H9 (cell line): Measurements from ENCODE around the gene EIF3K. TPM values are rescaled to one million over a fixed set of nuclear protein-coding genes. Genes with fewer than 3 reads are reported as not detected.

Source experiments
- DNase-seq: peaks from one replicate; pipeline ENCODE4 v3.0.0-alpha.2; 2017
- H2AFZ ChIP-seq: one replicate; pipeline ENCODE4 v1.6.1; 2013; ENCODE audit warnings: mild to moderate bottlenecking, low read length, control low read depth, moderate library complexity
- H2AK5ac ChIP-seq: 2 replicates; pipeline ENCODE4 v1.6.1; 2013; ENCODE audit warnings: low read length, control low read depth, mixed read lengths; ENCODE audit not compliant: insufficient read length
- H2BK120ac ChIP-seq: one replicate; pipeline ENCODE4 v1.6.1; 2013; ENCODE audit warnings: low read depth, mild to moderate bottlenecking, low read length, control low read depth, inconsistent platforms; ENCODE audit not compliant: poor library complexity, severe bottlenecking
- H2BK12ac ChIP-seq: 2 replicates; pipeline ENCODE4 v1.6.1; 2013; ENCODE audit warnings: low read length, control low read depth, mixed read lengths, low read depth; ENCODE audit not compliant: insufficient read length
- H2BK15ac ChIP-seq: 2 replicates; pipeline ENCODE4 v1.6.1; 2013; ENCODE audit warnings: low read depth, low read length, control low read depth
- H2BK20ac ChIP-seq: one replicate; pipeline ENCODE4 v1.6.1; 2013; ENCODE audit warnings: low read depth, mild to moderate bottlenecking, low read length, control low read depth, inconsistent platforms; ENCODE audit not compliant: poor library complexity, severe bottlenecking
- H2BK5ac ChIP-seq: 2 replicates; pipeline ENCODE4 v1.6.1; 2013; ENCODE audit warnings: low read length, control low read depth, mixed read lengths; ENCODE audit not compliant: insufficient read length
- H3K14ac ChIP-seq: 2 replicates; pipeline ENCODE4 v1.6.1; 2013; ENCODE audit warnings: low read length, control low read depth; ENCODE audit not compliant: insufficient read depth
- H3K18ac ChIP-seq: 2 replicates; pipeline ENCODE4 v1.6.1; 2013; ENCODE audit warnings: low read depth, mild to moderate bottlenecking, mixed read lengths, low read length, control low read depth; ENCODE audit not compliant: insufficient read length
- H3K23ac ChIP-seq: 2 replicates; pipeline ENCODE4 v1.6.1; 2013; ENCODE audit warnings: low read length, control low read depth, mixed read lengths, low read depth; ENCODE audit not compliant: insufficient read length
- H3K23me2 ChIP-seq: 2 replicates; pipeline ENCODE4 v1.6.1; 2013; ENCODE audit warnings: low read depth, mild to moderate bottlenecking, mixed read lengths, low read length, control low read depth; ENCODE audit not compliant: insufficient read length, poor library complexity, severe bottlenecking
- H3K27ac ChIP-seq: 2 replicates; pipeline ENCODE4 v1.5.1; 2013; ENCODE audit warnings: low read length, control low read depth, mixed read lengths, low read depth; ENCODE audit not compliant: insufficient read length
- H3K27me3 ChIP-seq: 2 replicates; pipeline ENCODE4 v1.6.1; 2013; ENCODE audit warnings: low read length, control low read depth, inconsistent platforms; ENCODE audit not compliant: insufficient read depth
- H3K4ac ChIP-seq: 2 replicates; pipeline ENCODE4 v1.6.1; 2013; ENCODE audit warnings: low read depth, mild to moderate bottlenecking, control low read depth, inconsistent platforms, low read length, moderate library complexity
- H3K4me1 ChIP-seq: 2 replicates; pipeline ENCODE4 v1.6.1; 2013; ENCODE audit warnings: low read length, control low read depth, inconsistent platforms; ENCODE audit not compliant: insufficient read depth
- H3K4me2 ChIP-seq: 2 replicates; pipeline ENCODE4 v1.6.1; 2013; ENCODE audit warnings: low read length, control low read depth, mixed read lengths; ENCODE audit not compliant: insufficient read length, insufficient read depth
- H3K56ac ChIP-seq: 2 replicates; pipeline ENCODE4 v1.6.1; 2013; ENCODE audit warnings: low read depth, mild to moderate bottlenecking, mixed read lengths, low read length, control low read depth; ENCODE audit not compliant: insufficient read length
- H3K79me1 ChIP-seq: 2 replicates; pipeline ENCODE4 v1.6.1; 2013; ENCODE audit warnings: low read depth, mild to moderate bottlenecking, moderate library complexity, low read length, control low read depth, inconsistent platforms; ENCODE audit not compliant: insufficient read depth, poor library complexity, severe bottlenecking
- H3K79me2 ChIP-seq: 2 replicates; pipeline ENCODE4 v1.6.1; 2013; ENCODE audit warnings: low read length, control low read depth, inconsistent platforms; ENCODE audit not compliant: insufficient read depth
- H3K9ac ChIP-seq: 2 replicates; pipeline ENCODE4 v1.6.1; 2013; ENCODE audit warnings: low read length, control low read depth, mixed read lengths; ENCODE audit not compliant: insufficient read length; ENCODE audit errors: extremely low read depth
- H3K9me3 ChIP-seq: one replicate; pipeline ENCODE4 v1.6.1; 2013; ENCODE audit warnings: low read depth, low read length, inconsistent platforms; ENCODE audit not compliant: control insufficient read depth
- H3T11ph ChIP-seq: one replicate; pipeline ENCODE4 v1.6.1; 2013; ENCODE audit warnings: mild to moderate bottlenecking, low read length, control low read depth, inconsistent platforms
- H4K20me1 ChIP-seq: one replicate; pipeline ENCODE4 v1.6.1; 2013; ENCODE audit not compliant: control insufficient read depth, insufficient read length, insufficient read depth
- H4K5ac ChIP-seq: 2 replicates; pipeline ENCODE4 v1.6.1; 2013; ENCODE audit warnings: low read depth, mild to moderate bottlenecking, mixed read lengths, low read length, control low read depth; ENCODE audit not compliant: insufficient read length
- H4K8ac ChIP-seq: replicated peaks from 2 replicates; pipeline ENCODE4 v1.6.1; 2013; ENCODE audit warnings: low read length, control low read depth, mixed read lengths, low read depth; ENCODE audit not compliant: insufficient read length
- H4K91ac ChIP-seq: 2 replicates; pipeline ENCODE4 v1.6.1; 2013; ENCODE audit warnings: low read depth, mild to moderate bottlenecking, moderate library complexity, mixed read lengths, low read length, control low read depth; ENCODE audit not compliant: insufficient read length
- H3K27ac Mint-ChIP-seq, 3 experiments: 2 replicates in 2 of 3; 3 replicates in 1 of 3; pipeline ENCODE4 v1.8.0; 2020 to 2021; ENCODE audit warnings: mixed read lengths in 3 of 3, mild to moderate bottlenecking in 1 of 3, moderate library complexity in 1 of 3
- H3K27me3 Mint-ChIP-seq: 2 replicates; pipeline ENCODE4 v1.8.0; 2021; ENCODE audit warnings: low read depth, mild to moderate bottlenecking, moderate library complexity, mixed read lengths
- H3K36me3 Mint-ChIP-seq, 3 experiments: 2 replicates in 2 of 3; 3 replicates in 1 of 3; pipeline ENCODE4 v1.8.0; 2020 to 2021; ENCODE audit warnings: low read depth in 3 of 3, mixed read lengths in 3 of 3; ENCODE audit not compliant: insufficient read depth in 1 of 3
- H3K4me1 Mint-ChIP-seq, 2 experiments: 2 replicates each; pipeline ENCODE4 v1.8.0; 2020; ENCODE audit warnings: mixed read lengths in 2 of 2
- H3K4me3 Mint-ChIP-seq, 2 experiments: 2 replicates in 1 of 2; 3 replicates in 1 of 2; pipeline ENCODE4 v1.8.0; 2020 to 2021; ENCODE audit warnings: mild to moderate bottlenecking in 2 of 2, mixed read lengths in 2 of 2, moderate library complexity in 1 of 2
- H3K9me3 Mint-ChIP-seq, 2 experiments: 2 replicates in 1 of 2; 3 replicates in 1 of 2; pipeline ENCODE4 v1.8.0; 2020; ENCODE audit warnings: mild to moderate bottlenecking in 2 of 2, mixed read lengths in 2 of 2, moderate library complexity in 1 of 2
- WGBS: extraction: QIAGEN DNeasy Blood & Tissue Kit; methylation state at CpG from one replicate; pipeline ENCODE4 v1.1.7; 2013; ENCODE audit warnings: missing lambda C conversion rate, low lambda C conversion rate, mixed read lengths; ENCODE audit not compliant: insufficient read length; ENCODE audit errors: extremely low coverage; 5-methylcytosine and 5-hydroxymethylcytosine counted together
- total RNA-seq: library from RNA; stranded (reverse); gene quantifications from 2 replicates; pipeline ENCODE4 v1.2.1, GENCODE V29; 2021
- TF ChIP-seq, protein P1 (sequence below): fragments of 200-600 bp; sonication (generic); conservative IDR thresholded peaks from 3 replicates; pipeline ENCODE4 v1.8.0; 2021; ENCODE audit warnings: antibody characterized with exemption, mild to moderate bottlenecking

EIF3K gene
- total RNA-seq, 1 experiment from 2014 or later, result 345 TPM

DNA sequence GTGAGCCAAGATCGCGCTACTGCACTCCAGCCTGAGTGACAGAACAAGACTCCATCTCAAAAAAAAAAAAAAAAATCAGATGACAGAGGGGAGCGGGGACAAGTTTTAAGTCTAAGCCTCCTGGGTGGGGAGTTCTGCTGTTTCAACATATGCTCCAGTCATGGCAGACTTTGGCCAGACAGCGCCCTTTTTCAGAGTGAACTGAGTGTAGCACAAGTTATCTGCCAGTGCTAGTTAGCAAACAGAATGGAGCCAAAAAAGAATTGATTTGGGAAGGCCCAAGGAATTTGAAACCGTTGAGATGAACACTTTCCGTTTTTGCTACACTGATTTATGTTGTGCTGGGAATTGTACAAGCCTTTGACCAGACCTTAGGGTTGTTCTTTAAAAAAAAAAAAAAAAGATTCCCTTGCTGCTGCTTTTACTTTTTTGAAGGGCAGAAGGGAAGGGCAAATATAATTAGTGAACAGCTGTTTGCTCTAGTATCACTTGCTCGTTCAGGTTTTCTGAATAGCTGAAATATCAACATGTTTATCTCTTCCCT is 34.1 kb downstream of the EIF3K start:
- no CpG with 5 or more reads among the region's 7 CpGs for WGBS
- H3K14ac ChIP-seq, result no peak overlapping the region
- H2BK120ac ChIP-seq, result no peak overlapping the region
- no peak overlapping the region for H3K4me2 ChIP-seq
- H3K56ac ChIP-seq, result no peak overlapping the region
- no peak for DNase-seq
- Mint-ChIP-seq H3K36me3 (peaks cover 15 to 31% (median 23%) of the 10 kb centered on the region in 3 experiments; a peak in 6 of 7 replicates), H3K27ac (peak overlapping the region; percentile 3 to 81 (median 18); a peak in 3 of 7 replicates), H3K4me3 (peak overlapping the region in 1 of 2 experiments; percentile 1; a peak in 2 of 5 replicates), H3K4me1 (peaks cover 85 to 89% of the 10 kb centered on the region in 2 experiments), H3K27me3 (no peaks in the 10 kb centered on the region), H3K9me3 (peaks cover 0 to 2% of the 10 kb centered on the region in 2 experiments; a peak in 2 of 5 replicates)
- no peak overlapping the region for H3T11ph ChIP-seq
- H3K9ac ChIP-seq, result no peak overlapping the region
- H3K4ac ChIP-seq, result no peak overlapping the region
- no peak overlapping the region for H4K5ac ChIP-seq
- no peak overlapping the region for H4K91ac ChIP-seq
- peaks cover 7% of the 10 kb centered on the region for H3K79me1 ChIP-seq
- no peak overlapping the region for H2AK5ac ChIP-seq
- H3K23ac ChIP-seq, result no peak overlapping the region
- peaks cover 30% of the 10 kb centered on the region for H3K4me1 ChIP-seq
- no peak overlapping the region for H2BK12ac ChIP-seq
- H3K27ac ChIP-seq, result no peak overlapping the region
- no peak overlapping the region for H2AFZ ChIP-seq
- H3K79me2 ChIP-seq, result peaks cover 85% of the 10 kb centered on the region
- no peaks in the 10 kb centered on the region for H3K27me3 ChIP-seq
- H4K8ac ChIP-seq, result no peak overlapping the region
- H2BK20ac ChIP-seq, result no peak overlapping the region
- no peak overlapping the region for H2BK15ac ChIP-seq
- no peaks in the 10 kb centered on the region for H3K9me3 ChIP-seq
- no peak overlapping the region for H2BK5ac ChIP-seq
- H3K18ac ChIP-seq, result no peak overlapping the region
- H4K20me1 ChIP-seq, result no peaks in the 10 kb centered on the region
- peaks cover 21% of the 10 kb centered on the region for H3K23me2 ChIP-seq
- TF ChIP-seq, protein P1, sequence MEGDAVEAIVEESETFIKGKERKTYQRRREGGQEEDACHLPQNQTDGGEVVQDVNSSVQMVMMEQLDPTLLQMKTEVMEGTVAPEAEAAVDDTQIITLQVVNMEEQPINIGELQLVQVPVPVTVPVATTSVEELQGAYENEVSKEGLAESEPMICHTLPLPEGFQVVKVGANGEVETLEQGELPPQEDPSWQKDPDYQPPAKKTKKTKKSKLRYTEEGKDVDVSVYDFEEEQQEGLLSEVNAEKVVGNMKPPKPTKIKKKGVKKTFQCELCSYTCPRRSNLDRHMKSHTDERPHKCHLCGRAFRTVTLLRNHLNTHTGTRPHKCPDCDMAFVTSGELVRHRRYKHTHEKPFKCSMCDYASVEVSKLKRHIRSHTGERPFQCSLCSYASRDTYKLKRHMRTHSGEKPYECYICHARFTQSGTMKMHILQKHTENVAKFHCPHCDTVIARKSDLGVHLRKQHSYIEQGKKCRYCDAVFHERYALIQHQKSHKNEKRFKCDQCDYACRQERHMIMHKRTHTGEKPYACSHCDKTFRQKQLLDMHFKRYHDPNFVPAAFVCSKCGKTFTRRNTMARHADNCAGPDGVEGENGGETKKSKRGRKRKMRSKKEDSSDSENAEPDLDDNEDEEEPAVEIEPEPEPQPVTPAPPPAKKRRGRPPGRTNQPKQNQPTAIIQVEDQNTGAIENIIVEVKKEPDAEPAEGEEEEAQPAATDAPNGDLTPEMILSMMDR, result no peak
